ENCODE measurements around the gene DPP9. TPM values are rescaled to one million over a fixed set of nuclear protein-coding genes. Genes with fewer than 3 reads are reported as not detected.

Gene DPP9
- total and polyA plus RNA-seq, 2 of the 13 experiments (the other 11 are each of a cell fraction or from before 2014, with no cell fraction given) = 8.4 to 25.8 TPM

DNA sequence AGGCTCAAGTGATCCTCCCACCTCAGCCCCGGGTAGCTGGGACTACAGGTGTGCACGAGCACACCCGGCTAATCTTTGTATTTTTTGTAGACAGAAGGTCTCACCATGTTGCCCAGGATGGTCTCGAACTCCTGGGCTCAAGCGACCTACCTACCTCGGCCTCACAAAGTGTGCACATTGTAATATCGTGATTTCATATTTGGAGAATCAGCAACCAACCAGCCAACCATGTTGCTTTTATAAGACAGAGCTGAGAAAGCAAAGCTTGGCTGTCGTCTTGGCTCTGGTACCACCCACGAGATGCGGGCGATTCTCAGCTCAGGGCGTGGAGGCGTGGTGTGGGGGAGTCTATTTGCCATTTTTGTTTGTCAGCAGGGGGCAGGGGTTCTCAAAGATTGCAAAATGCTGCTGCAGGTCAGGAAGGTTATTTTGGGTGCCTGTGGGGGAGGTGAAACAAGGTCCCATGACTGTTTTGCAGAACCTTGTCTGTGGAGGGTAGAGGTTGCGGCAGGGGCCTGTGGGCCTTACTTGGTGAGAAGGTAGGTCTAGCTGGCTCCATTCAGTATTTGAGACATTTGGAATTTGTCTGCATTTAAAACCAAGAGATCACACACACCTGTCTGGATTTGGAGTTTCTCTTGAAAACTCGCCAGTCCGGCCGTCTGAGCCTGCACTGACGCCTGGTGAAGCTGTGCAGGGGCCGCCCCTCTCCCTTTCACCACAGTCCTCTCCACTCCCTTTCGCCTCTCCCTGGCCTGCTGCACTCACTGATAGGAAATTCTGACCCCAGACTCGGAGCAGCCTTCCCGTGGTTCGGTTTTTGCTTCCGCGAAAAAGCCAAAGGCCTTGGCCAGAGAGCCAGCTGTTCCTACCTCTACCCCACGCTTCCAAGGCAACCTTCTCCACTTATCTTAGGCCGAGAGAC lies 68.9 kb downstream of the DPP9 start (continued):
- TF ChIP-seq KIAA2018 (CRISPR knock-in tag; IDR thresholded peaks at IDR 0.05; ENCODE audit: borderline replicate concordance) (no peak), HMGXB4 (CRISPR knock-in tag; IDR thresholded peaks at IDR 0.05; ENCODE audit: borderline replicate concordance in 1 of 2, low read depth in 1 of 2) (peak in 1 of 2 experiments; percentile 32; a peak in 1 of 4 replicates), ZNF605 (CRISPR knock-in tag; IDR thresholded peaks at IDR 0.05) (no peak), ZNF496 (CRISPR knock-in tag; IDR thresholded peaks at IDR 0.05; ENCODE audit: insufficient replicate concordance) (no peak), ZNF335 (CRISPR knock-in tag; IDR thresholded peaks at IDR 0.05) (no peak), POLR2A (IDR thresholded peaks at IDR 0.05; ENCODE audit: insufficient read depth in 1 of 2, low read depth in 2 of 2, low read length in 2 of 2) (peak in 1 of 2 experiments; percentile 20; a peak in 3 of 4 replicates), SRF (IDR thresholded peaks at IDR 0.05; ENCODE audit: low read depth, low read length) (no peak), ZNF431 (CRISPR knock-in tag; IDR thresholded peaks at IDR 0.05; ENCODE audit: borderline replicate concordance, low read depth) (no peak), ELF4 (CRISPR knock-in tag; IDR thresholded peaks at IDR 0.05; ENCODE audit: borderline replicate concordance) (no peak), ZNF709 (CRISPR knock-in tag; IDR thresholded peaks at IDR 0.05) (no peak)
- TF ChIP-seq, protein P1, sequence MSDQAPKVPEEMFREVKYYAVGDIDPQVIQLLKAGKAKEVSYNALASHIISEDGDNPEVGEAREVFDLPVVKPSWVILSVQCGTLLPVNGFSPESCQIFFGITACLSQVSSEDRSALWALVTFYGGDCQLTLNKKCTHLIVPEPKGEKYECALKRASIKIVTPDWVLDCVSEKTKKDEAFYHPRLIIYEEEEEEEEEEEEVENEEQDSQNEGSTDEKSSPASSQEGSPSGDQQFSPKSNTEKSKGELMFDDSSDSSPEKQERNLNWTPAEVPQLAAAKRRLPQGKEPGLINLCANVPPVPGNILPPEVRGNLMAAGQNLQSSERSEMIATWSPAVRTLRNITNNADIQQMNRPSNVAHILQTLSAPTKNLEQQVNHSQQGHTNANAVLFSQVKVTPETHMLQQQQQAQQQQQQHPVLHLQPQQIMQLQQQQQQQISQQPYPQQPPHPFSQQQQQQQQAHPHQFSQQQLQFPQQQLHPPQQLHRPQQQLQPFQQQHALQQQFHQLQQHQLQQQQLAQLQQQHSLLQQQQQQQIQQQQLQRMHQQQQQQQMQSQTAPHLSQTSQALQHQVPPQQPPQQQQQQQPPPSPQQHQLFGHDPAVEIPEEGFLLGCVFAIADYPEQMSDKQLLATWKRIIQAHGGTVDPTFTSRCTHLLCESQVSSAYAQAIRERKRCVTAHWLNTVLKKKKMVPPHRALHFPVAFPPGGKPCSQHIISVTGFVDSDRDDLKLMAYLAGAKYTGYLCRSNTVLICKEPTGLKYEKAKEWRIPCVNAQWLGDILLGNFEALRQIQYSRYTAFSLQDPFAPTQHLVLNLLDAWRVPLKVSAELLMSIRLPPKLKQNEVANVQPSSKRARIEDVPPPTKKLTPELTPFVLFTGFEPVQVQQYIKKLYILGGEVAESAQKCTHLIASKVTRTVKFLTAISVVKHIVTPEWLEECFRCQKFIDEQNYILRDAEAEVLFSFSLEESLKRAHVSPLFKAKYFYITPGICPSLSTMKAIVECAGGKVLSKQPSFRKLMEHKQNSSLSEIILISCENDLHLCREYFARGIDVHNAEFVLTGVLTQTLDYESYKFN (CRISPR knock-in tag; conservative IDR thresholded peaks at IDR 0.05) = 0 out of 2 replicates have a peak, but pooled peaks have one; percentile 23
- TF ChIP-seq, protein P2, sequence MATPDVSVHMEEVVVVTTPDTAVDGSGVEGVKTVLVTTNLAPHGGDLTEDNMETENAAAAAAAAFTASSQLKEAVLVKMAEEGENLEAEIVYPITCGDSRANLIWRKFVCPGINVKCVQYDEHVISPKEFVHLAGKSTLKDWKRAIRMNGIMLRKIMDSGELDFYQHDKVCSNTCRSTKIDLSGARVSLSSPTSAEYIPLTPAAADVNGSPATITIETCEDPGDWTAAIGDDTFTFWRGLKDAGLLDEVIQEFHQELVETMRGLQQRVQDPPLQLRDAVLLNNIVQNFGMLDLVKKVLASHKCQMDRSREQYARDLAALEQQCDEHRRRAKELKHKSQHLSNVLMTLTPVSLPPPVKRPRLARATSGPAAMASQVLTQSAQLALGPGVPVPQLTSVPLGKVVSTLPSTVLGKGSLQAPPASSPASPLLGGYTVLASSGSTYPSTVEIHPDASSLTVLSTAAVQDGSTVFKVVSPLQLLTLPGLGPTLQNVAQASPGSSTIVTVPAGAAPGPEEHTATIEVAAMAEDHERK (CRISPR knock-in tag; IDR thresholded peaks at IDR 0.05; ENCODE audit: low read depth) = no peak
